HG03196 (cell line): ENCODE measurements around the gene MBOAT1.
"Not testable (repeated sequence)": the region's sequence is repeated elsewhere in the genome, so short reads cannot be mapped to it uniquely, and the experiment has no call there.

ENCODE experiments used
- ATAC-seq: cut with Tn5 transposase; IDR thresholded peaks from one replicate; pipeline ENCODE4 v1.9.1; 2021; ENCODE audit not compliant: unreplicated experiment

The MBOAT1 gene

GRCh38 chr6:20142866-20143265, 69.4 kb downstream of the MBOAT1 start:
- ATAC-seq = no peak

- no peak for ATAC-seq
These were observed 70.3 kb downstream of the MBOAT1 start for GRCh38 chr6:20141931-20142330.

GRCh38 chr6:20139127-20139963, 72.9 kb downstream of the MBOAT1 start:
- not testable (repeated sequence) for ATAC-seq

DNA sequence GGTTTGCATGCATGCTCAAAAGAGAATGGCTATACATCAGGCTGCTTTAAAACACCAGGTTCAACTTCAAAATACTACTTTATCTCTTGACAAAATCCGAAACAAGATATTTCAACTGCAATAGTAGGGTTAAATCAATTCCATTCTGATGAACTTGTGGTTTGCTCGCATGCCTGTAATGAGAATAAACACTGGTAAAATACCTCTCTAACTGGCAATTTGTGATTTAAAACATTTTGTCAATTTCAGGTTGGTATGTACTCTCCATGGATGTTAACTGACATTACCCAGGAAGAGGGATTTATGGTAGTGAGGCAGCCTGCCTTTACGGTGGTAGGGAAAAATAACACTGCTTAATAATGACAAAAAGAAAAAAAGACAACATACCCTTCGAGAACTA, 74.4 kb downstream of the MBOAT1 start:
- ATAC-seq = no peak

GRCh38 chr6:20137240-20137639, 75.0 kb downstream of the MBOAT1 start:
- ATAC-seq = no peak

GRCh38 chr6:20135677-20136268, 76.5 kb downstream of the MBOAT1 start:
- no peak for ATAC-seq

GRCh38 chr6:20134613-20135012, 77.7 kb downstream of the MBOAT1 start:
- no peak for ATAC-seq

DNA sequence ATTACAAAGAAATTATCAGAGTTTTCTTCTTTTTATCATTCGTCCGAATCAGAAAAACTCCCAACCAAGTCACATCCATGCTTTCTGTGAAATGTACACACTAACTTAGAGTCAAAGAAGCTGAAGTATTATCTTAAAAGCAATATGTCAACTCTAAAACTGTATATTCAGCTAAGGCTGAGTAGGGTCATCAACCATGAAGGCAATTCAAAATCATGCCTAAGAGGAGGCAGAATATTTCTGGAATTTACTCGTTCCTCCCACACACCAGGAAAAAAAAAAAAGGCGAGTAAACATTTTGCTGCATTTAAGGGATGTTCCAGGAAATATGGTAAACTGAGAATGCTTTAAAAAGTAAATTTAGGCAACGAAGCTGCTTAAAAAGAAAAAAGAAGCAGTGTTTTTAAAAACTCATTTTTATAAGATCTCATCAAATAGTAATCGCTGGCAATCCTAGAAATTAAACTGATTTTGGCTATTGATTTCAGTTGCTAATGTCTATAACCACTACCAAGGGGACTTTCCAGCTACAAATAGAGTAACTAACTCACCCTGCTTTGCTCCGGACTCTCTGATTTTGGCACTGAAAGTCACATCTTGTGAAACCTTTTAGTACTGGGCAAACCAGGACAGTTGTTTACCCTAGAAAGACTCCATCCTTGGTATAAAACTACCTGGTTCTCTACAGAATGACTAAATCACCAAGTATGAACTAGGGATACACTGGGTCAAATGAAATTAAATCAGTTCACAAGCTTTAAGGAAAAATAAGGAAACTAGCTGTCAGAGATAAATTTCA, 82.8 kb downstream of the MBOAT1 start:
- no peak for ATAC-seq

GRCh38 chr6:20128018-20128417, 84.3 kb downstream of the MBOAT1 start:
- ATAC-seq = no peak

GRCh38 chr6:20126789-20127653, 85.2 kb downstream of the MBOAT1 start:
- ATAC-seq = peak; percentile 77

DNA sequence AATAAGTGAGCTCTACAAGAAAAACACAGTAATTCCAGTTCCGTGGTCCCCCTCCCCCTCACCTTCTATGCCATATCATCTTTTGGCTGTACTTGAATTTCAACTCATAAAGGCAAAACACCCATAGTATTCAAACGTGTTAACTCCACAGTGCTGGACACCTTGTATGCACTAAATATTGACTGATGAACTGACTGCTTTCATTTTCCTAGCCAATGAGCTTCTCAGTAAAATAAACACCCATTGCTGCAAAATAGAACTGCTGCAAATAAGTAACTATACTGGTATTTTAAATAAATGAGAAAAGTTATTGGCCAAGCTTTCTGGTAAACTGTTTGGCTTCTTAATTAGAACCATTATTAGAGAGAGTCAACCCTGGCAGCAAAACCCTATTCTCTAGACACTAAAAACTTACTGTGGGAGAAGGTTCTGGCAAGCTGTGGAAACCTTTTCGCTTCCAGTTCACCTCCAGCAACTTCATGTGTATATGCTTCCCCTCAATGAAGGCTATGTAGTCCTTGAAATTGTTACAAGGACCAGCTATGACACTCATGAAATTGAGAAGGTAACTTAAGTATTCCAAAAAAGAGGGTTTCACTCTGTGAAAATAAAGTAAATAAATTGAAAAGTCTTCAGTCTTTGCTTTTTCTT, 86.0 kb downstream of the MBOAT1 start:
- ATAC-seq = no peak

DNA sequence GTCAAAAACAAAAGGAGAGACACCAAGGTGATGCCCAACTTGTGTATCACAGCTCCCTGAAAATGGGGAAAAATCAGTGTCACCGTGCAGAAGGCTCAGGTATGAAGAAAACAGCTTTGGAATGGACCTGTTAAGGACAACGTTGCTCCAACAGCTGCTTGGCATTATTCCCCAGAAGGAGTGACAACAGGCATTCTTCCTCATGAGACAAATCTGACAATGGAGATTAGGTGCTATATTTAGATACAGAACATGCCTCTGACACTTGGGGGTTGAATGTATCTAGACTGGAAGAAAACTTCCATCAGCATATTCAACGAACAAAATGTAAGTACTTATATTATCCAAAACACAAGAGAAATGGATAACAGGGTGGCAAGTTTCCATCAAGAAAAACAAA, 87.7 kb downstream of the MBOAT1 start:
- no peak for ATAC-seq

DNA sequence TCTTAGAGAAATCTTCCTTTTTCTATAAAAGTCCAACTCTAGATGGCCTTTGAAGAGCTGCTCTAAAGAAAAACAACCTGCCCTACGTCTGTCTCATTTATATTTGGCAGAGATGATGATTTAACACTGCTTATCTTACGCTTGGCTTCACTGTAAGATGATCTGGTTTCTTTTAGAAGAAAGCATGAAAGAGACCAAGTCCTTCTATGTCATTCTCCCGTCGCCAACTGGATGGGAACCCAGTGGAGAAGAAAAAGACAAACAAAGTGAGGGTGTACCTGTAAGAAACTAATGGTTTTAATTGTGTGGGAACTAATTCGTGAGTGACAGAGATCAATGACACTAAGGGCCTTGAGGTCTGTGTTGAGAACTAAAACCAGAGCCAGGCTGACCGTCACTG, 92.8 kb downstream of the MBOAT1 start:
- no peak for ATAC-seq

DNA sequence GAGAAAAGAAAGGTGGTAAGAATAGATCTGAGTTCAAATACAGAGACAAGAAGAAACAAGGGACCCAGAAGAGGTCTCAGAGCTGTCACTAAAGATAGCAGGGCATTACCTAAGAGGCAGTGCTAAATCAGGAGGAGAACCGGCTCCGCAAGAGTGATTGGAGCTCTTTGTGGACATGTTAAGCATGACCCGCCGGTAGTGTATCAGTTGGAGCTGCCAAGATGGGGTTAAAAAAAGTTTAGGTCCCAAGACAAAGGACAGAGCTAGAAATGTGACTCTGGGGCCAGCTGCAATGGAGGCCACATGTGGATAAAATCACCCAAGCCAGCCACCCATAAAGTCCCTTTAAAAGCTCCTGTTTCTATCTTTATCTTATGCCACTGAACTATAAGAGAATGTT, 93.4 kb downstream of the MBOAT1 start:
- no peak for ATAC-seq

DNA sequence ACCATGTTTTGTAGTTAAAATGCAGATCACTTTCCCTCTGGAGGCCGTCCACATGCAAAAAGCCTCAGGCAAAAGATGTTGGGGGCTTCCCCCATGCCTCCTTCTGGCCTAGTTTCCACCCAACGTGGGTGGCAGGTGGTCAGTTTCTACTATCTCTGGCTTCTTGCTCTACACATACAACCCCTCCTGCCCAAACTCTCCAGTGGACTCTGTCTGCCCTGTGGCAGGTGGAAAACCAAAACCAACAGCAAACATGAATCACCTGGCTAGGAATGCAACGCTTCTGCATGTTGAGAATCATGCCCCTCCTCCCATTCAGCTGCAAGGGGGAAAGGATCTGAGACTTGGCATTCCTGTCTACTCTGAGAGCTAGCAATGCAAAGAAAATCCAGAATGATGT, 94.8 kb downstream of the MBOAT1 start:
- ATAC-seq = no peak

GRCh38 chr6:20116792-20117191, 95.5 kb downstream of the MBOAT1 start:
- no peak for ATAC-seq

GRCh38 chr6:20115246-20115980, 96.9 kb downstream of the MBOAT1 start:
- no peak for ATAC-seq

- no peak for ATAC-seq
These were observed 98.5 kb downstream of the MBOAT1 start for GRCh38 chr6:20113649-20114224.

- no peak for ATAC-seq
These were observed 99.4 kb downstream of the MBOAT1 start for GRCh38 chr6:20112841-20113240.
